T-cell (primary cell): ENCODE results near the gene SRSF3. TPM values are rescaled to one million over a fixed set of nuclear protein-coding genes. Genes with fewer than 3 reads are reported as not detected.
"Not testable (repeated sequence)": the region's sequence is repeated elsewhere in the genome, so short reads cannot be mapped to it uniquely, and the experiment has no call there.

Experiments
- ATAC-seq, 4 experiments: fragments of 200-7000 bp in 3 of 4; fragments of 150-1000 bp in 1 of 4; cut with Tn5 transposase; replicated peaks in 1 of 4; 1 replicate in 3 of 4; 2 replicates in 1 of 4; pipeline ENCODE4 v1.10.0; 2021; ENCODE audit warnings: moderate library complexity in 3 of 4, mild to moderate bottlenecking in 2 of 4, moderate number of reproducible peaks in 1 of 4
- CTCF ChIA-PET, 2 donors: fragments of 300-600 bp; sonication (Branson Sonifier 250); formaldehyde crosslinking; loops; one replicate each; lab custom pipeline; 2022; ENCODE audit warnings: antibody characterized with exemption in 2 of 2; lab: Charles Lee
- POLR2A ChIA-PET, 2 donors: fragments of 300-600 bp; sonication (Branson Sonifier 250); formaldehyde crosslinking; loops; one replicate each; lab custom pipeline; 2022; ENCODE audit warnings: antibody characterized with exemption in 2 of 2; lab: Charles Lee
- DNase-seq, 35 experiments: peaks; one replicate each; pipeline versions ENCODE4 v3.0.0 to v3.0.0-alpha.2; 2013 to 2023
- H3K27ac ChIP-seq: one replicate; pipeline ENCODE4 v1.5.1; 2013; ENCODE audit warnings: low read length
- H3K27me3 ChIP-seq, 2 experiments: replicated peaks in 1 of 2; 1 replicate in 1 of 2; 2 replicates in 1 of 2; pipeline versions ENCODE4 v1.6.1 to v1.7.0; 2013; ENCODE audit warnings: low read length in 1 of 2, mixed read lengths in 1 of 2; ENCODE audit not compliant: control insufficient read depth in 2 of 2, insufficient read depth in 2 of 2; ENCODE audit errors: extremely low read depth in 1 of 2
- H3K36me3 ChIP-seq, 2 donors: 1 replicate in 1 of 2; 2 replicates in 1 of 2; pipeline versions ENCODE4 v1.6.1 to v1.7.0; 2013; ENCODE audit warnings: low read length in 1 of 2; ENCODE audit not compliant: control insufficient read depth in 2 of 2, insufficient read depth in 1 of 2; ENCODE audit errors: extremely low read depth in 1 of 2
- H3K4me1 ChIP-seq, 2 experiments: 1 replicate in 1 of 2; 2 replicates in 1 of 2; pipeline versions ENCODE4 v1.6.1 to v1.7.0; 2013; ENCODE audit warnings: low read length in 2 of 2, mixed read lengths in 1 of 2; ENCODE audit not compliant: insufficient read depth in 2 of 2, control insufficient read depth in 1 of 2; ENCODE audit errors: extremely low read depth in 1 of 2
- H3K4me3 ChIP-seq, 2 donors: 1 replicate in 1 of 2; 2 replicates in 1 of 2; pipeline versions ENCODE4 v1.5.1 to v1.7.0; 2013; ENCODE audit warnings: mild to moderate bottlenecking in 2 of 2, low read length in 1 of 2, moderate library complexity in 1 of 2; ENCODE audit not compliant: control insufficient read depth in 1 of 2; ENCODE audit errors: extremely low read depth in 1 of 2
- H3K9me3 ChIP-seq: 2 replicates; pipeline ENCODE4 v1.7.0; 2013
- H3K27ac Mint-ChIP-seq, 2 donors: one replicate each; pipeline ENCODE4 v1.8.0; 2020 to 2021; ENCODE audit warnings: mild to moderate bottlenecking in 2 of 2, mixed read lengths in 2 of 2
- H3K27me3 Mint-ChIP-seq, 2 donors: one replicate each; pipeline ENCODE4 v1.8.0; 2021 to 2022; ENCODE audit warnings: mixed read lengths in 2 of 2
- H3K36me3 Mint-ChIP-seq: one replicate; pipeline ENCODE4 v1.8.0; 2021; ENCODE audit warnings: mixed read lengths
- H3K4me1 Mint-ChIP-seq, 3 donors: one replicate each; pipeline ENCODE4 v1.8.0; 2020 to 2022; ENCODE audit warnings: mixed read lengths in 3 of 3, mild to moderate bottlenecking in 1 of 3
- H3K4me3 Mint-ChIP-seq, 3 donors: one replicate each; pipeline ENCODE4 v1.8.0; 2020 to 2022; ENCODE audit warnings: mild to moderate bottlenecking in 3 of 3, mixed read lengths in 3 of 3, moderate library complexity in 3 of 3
- H3K9me3 Mint-ChIP-seq, 3 donors: one replicate each; pipeline ENCODE4 v1.8.0; 2020 to 2022; ENCODE audit warnings: mixed read lengths in 3 of 3
- WGBS: methylation state at CpG from one replicate; pipeline ENCODE4 v1.1.5; 2013; ENCODE audit warnings: missing lambda C conversion rate; ENCODE audit not compliant: insufficient coverage; 5-methylcytosine and 5-hydroxymethylcytosine counted together
- total RNA-seq, 35 experiments: library from RNA in 6 of 35; stranded (reverse) in 6 of 35; fragments of 120-200 nt in 1 of 35; gene quantifications; one replicate each; pipeline versions ENCODE4 v1.2.1 to v1.2.4 and lab custom pipeline; 2013 to 2026

The SRSF3 gene
- total RNA-seq, 5 donors from 2014 or later (not counting 1 experiment from before 2014, with no cell fraction given): 322 to 546 (median 332) TPM

DNA sequence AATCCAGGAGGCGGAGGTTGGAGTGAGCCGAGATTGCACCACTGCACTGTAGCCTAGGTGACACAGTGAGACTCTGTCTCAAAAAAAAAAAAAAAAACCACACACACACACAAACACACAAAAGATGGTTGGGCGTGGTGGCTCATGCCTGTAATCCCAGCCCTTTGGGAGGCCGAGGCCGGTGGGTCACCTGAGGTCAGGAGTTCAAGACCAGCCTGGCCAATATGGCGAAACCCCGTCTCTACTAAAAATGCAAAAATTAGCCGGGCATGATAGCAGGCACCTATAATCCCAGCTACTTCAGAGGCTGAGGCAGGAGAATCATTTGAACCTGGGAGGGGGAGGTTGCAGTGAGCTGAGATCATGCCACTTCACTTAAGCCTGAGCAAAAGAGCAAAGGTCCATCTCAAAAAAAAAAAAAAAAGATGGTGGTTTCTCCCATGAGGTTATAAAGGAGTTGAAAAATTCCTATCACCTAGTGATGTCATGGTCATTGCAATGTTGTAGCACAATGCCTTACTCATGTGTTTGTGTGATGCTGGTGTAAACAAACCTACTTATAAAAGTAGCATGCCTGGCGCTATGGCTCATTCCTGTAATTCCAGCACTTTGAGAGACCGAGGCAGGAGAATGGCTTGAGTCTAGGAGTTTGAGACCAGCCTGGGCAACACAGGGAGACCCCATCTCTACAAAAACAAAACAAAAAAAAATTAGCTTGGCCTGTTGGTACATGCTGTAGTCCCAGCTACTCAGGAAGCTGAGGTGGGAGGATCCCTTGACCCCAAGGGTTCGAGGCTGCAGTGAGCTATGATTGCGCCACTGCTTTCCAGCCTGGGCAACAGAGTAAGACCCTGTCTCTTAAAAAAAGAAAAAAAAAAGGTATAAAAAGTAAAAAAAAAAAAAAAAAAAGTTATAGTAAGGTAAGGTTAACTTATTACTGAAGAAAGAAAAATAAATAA, 21.5 kb upstream of the SRSF3 start:
- not testable (repeated sequence) for H3K4me3 Mint-ChIP-seq, H3K36me3 Mint-ChIP-seq, H3K27ac ChIP-seq, H3K36me3 ChIP-seq, H3K4me1 Mint-ChIP-seq, H3K27ac Mint-ChIP-seq, ATAC-seq, H3K27me3 Mint-ChIP-seq, H3K4me1 ChIP-seq, DNase-seq, H3K9me3 ChIP-seq, H3K27me3 ChIP-seq, H3K4me3 ChIP-seq, H3K9me3 Mint-ChIP-seq
- ChIA-PET POLR2A (interaction anchor here in 1 of 2 donors (0.6 kb wide), 1 partner anchor 40 kb away, joined by 6 read pairs; no protein-coding TSS in a partner anchor), CTCF (interaction anchor here in 1 of 2 donors (0.6 to 0.9 kb wide), 2 partner anchors 187 to 927 kb away, joined by 3 read pairs; no protein-coding TSS in a partner anchor)
- 100% methylated on average over 1 of the region's 12 CpGs for WGBS

DNA sequence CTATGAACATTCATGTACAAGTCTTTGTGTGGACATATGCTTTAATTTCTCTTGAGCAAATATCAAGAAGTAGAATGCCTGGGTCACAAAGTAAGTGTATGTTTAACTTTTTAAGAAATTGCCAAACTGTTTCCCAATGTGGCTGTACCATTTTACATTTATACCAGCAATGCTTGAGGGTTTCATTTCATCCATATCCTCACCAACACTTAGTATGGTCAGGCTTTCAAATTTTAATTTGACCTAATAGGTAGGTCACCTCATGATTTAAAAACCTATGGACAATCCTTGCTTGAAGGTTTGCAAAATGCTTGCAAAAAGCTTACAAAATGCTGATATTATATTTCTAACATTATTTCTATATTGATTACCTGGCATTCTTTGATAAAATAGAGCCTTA, 19.5 kb upstream of the SRSF3 start:
- H3K9me3 Mint-ChIP-seq: no peaks in the 10 kb centered on the region
- Histone ChIP-seq H3K36me3 (no peaks in the 10 kb centered on the region), H3K4me1 (no peaks in the 10 kb centered on the region), H3K9me3 (no peaks in the 10 kb centered on the region), H3K27me3 (no peaks in the 10 kb centered on the region), H3K4me3 (no peak overlapping the region), H3K27ac (no peak overlapping the region)
- H3K4me1 Mint-ChIP-seq: peaks cover 5 to 12% (median 5%) of the 10 kb centered on the region in 3 donors
- DNase-seq: no peak
- H3K4me3 Mint-ChIP-seq: no peak overlapping the region
- no peaks in the 10 kb centered on the region for H3K27me3 Mint-ChIP-seq
- ChIA-PET CTCF (interaction anchor here in 1 of 2 donors (0.6 kb wide), 1 partner anchor 129 kb away, joined by 3 read pairs; no protein-coding TSS in a partner anchor), POLR2A (interaction anchor here in 1 of 2 donors (0.6 kb wide), 1 partner anchor 10 kb away, joined by 7 read pairs; no protein-coding TSS in a partner anchor)
- no peak for ATAC-seq
- no peaks in the 10 kb centered on the region for H3K36me3 Mint-ChIP-seq
- H3K27ac Mint-ChIP-seq: no peak overlapping the region

DNA sequence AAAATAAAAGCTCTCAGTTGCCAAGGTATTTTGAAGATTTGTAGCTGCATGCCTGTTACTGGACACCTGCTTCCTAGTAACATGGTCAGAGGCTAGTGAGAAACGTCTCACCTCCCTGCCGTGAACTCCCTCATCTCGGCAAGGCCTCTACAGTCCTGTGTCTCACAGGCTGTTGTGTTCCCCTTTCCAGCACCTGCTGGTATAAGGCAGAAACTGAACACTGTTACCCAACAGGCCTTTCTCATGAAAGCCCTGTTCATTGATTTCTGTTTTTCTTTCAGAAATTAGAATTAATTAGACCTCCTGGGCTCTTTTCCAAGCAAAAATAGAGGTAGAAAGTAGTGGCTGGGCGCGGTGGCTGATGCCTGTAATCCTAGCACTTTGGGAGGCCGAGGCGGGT, 17.6 kb upstream of the SRSF3 start:
- POLR2A ChIA-PET: interaction anchor here in 1 of 2 donors (0.6 kb wide), 1 partner anchor 21 kb away, joined by 3 read pairs; no protein-coding TSS in a partner anchor

DNA sequence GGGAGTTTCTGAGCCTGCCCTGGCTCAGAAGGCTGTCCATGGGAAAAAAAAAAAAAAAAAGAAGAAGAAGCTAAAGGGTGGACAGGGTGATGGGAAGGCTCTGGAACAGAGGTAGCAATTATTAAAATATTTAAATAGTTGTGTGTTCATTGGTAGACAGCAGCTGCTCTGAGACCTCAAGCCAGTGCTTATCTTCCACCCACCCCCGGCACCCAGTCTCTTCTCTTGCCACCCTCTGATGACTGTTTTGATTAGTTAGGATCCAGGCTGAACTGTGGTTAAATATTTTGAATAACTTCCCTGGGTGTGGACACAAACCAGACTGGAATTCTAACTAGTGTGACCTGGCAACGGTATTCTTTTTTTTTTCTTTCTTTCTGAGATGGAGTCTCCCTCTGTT, 16.9 kb upstream of the SRSF3 start:
- H3K4me3 Mint-ChIP-seq: no peak overlapping the region
- ChIA-PET CTCF (interaction anchor here (0.6 to 0.7 kb wide), 2 partner anchors 130 to 1086 kb away, joined by 3 read pairs; no protein-coding TSS in a partner anchor), POLR2A (interaction anchor here in 1 of 2 donors (0.5 to 0.6 kb wide), 3 partner anchors 21 to 42 kb away, joined by 3 read pairs; no protein-coding TSS in a partner anchor)
- Histone ChIP-seq H3K36me3 (no peaks in the 10 kb centered on the region), H3K27me3 (no peaks in the 10 kb centered on the region), H3K27ac (no peak overlapping the region), H3K4me3 (no peak overlapping the region), H3K9me3 (no peaks in the 10 kb centered on the region), H3K4me1 (no peaks in the 10 kb centered on the region)
- DNase-seq (no peak), ATAC-seq (no peak)
- H3K27ac Mint-ChIP-seq: no peak overlapping the region
- H3K27me3 Mint-ChIP-seq: no peaks in the 10 kb centered on the region
- H3K9me3 Mint-ChIP-seq: no peaks in the 10 kb centered on the region
- WGBS: 100% methylated on average over 1 of the region's 2 CpGs
- H3K36me3 Mint-ChIP-seq: no peaks in the 10 kb centered on the region
- H3K4me1 Mint-ChIP-seq: peaks cover 6 to 12% (median 7%) of the 10 kb centered on the region in 3 donors

More for the DNA sequence above, 17.6 kb upstream of the SRSF3 start:
- Histone ChIP-seq H3K9me3 (no peaks in the 10 kb centered on the region), H3K4me1 (no peaks in the 10 kb centered on the region), H3K27me3 (no peaks in the 10 kb centered on the region), H3K27ac (no peak overlapping the region), H3K36me3 (no peaks in the 10 kb centered on the region), H3K4me3 (no peak overlapping the region)
- no peak for DNase-seq
- no peak for ATAC-seq
- CTCF ChIA-PET: interaction anchor here in 1 of 2 donors (0.7 kb wide), 1 partner anchor 1086 kb away, joined by 3 read pairs; no protein-coding TSS in a partner anchor
- H3K27me3 Mint-ChIP-seq: no peaks in the 10 kb centered on the region
- H3K4me1 Mint-ChIP-seq: peaks cover 6 to 12% (median 7%) of the 10 kb centered on the region in 3 donors
- H3K9me3 Mint-ChIP-seq: no peaks in the 10 kb centered on the region
- no peaks in the 10 kb centered on the region for H3K36me3 Mint-ChIP-seq
- WGBS: 83% methylated on average over 3 of the region's 7 CpGs
- H3K4me3 Mint-ChIP-seq: no peak overlapping the region
- no peak overlapping the region for H3K27ac Mint-ChIP-seq

DNA sequence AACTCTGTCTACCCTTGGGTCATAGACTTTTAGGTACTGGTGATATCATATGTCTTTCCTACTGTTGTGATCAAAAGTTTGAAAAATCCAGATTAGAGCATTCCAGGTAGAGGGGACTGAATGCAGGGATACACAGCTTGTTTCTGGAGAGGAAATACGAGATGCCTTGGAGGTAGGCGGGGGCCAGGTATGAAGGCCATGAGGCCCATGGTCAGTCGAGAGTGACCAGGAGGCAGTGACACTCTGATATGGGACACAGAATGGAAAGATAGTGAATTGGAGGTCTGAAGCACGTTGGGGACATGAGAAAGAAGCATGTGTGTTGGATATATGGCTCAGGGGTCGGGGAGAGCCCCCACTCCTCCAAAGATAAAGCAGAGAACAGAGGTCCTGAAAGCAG, 16.1 kb upstream of the SRSF3 start:
- no peak overlapping the region for H3K4me3 Mint-ChIP-seq
- 86% methylated on average over 3 of the region's 5 CpGs for WGBS
- CTCF ChIA-PET: interaction anchor here in 1 of 2 donors (0.6 kb wide), 1 partner anchor 189 kb away, joined by 4 read pairs; no protein-coding TSS in a partner anchor

DNA sequence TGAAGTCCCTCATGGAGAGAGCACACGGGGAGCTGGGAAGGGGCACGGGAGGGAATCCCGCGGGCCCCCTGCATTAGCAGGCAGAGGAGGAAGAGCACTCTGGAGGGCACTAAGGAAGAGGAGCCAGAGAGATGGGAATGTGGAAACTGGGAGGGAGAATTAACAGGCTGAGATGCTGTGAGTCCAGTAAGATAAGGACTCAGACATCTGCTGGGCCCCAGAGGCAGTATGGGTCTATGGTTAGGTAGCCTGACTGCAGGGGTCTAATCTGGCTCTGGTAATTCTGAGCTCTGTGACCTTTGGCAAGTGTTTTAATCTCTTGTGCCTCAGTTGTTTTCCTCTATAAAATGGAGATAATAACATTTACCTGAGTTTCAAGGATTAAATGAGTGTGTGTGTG, 15.7 kb upstream of the SRSF3 start:
- no peak for ATAC-seq
- ChIA-PET CTCF (interaction anchor here (1.1 to 1.3 kb wide), 2 partner anchors 30 to 150 kb away, joined by 4 to 6 read pairs; no protein-coding TSS in a partner anchor), POLR2A (no interaction called here)
- no peaks in the 10 kb centered on the region for H3K36me3 ChIP-seq
- H3K27me3 Mint-ChIP-seq: no peaks in the 10 kb centered on the region
- H3K4me1 Mint-ChIP-seq: peaks cover 6 to 12% (median 7%) of the 10 kb centered on the region in 3 donors
- no peak overlapping the region for H3K4me3 ChIP-seq
- no peaks in the 10 kb centered on the region for H3K9me3 ChIP-seq
- H3K4me1 ChIP-seq: no peaks in the 10 kb centered on the region
- H3K9me3 Mint-ChIP-seq: no peaks in the 10 kb centered on the region
- H3K36me3 Mint-ChIP-seq: no peaks in the 10 kb centered on the region
- 100% methylated on average over 4 of the region's 4 CpGs for WGBS
- H3K4me3 Mint-ChIP-seq: no peak overlapping the region
- no peak overlapping the region for H3K27ac ChIP-seq
- DNase-seq: no peak
- H3K27me3 ChIP-seq: no peaks in the 10 kb centered on the region
- no peak overlapping the region for H3K27ac Mint-ChIP-seq

More for the DNA sequence above, 16.1 kb upstream of the SRSF3 start:
- Mint-ChIP-seq H3K9me3 (no peaks in the 10 kb centered on the region), H3K4me1 (peaks cover 6 to 12% (median 7%) of the 10 kb centered on the region in 3 donors), H3K27me3 (no peaks in the 10 kb centered on the region), H3K36me3 (no peaks in the 10 kb centered on the region), H3K27ac (no peak overlapping the region)
- Histone ChIP-seq H3K27ac (no peak overlapping the region), H3K27me3 (no peaks in the 10 kb centered on the region), H3K4me3 (no peak overlapping the region), H3K4me1 (no peaks in the 10 kb centered on the region), H3K9me3 (no peaks in the 10 kb centered on the region), H3K36me3 (no peaks in the 10 kb centered on the region)
- ATAC-seq (no peak), DNase-seq (no peak)
- POLR2A ChIA-PET: no interaction called here
